HEK293 (cell line): Measurements from ENCODE around the gene PDE6B.

ENCODE experiments used
- CTCF ChIA-PET: fragments of 350-600 bp; formaldehyde crosslinking; extraction: SDS; loops from one replicate; lab custom pipeline; 2021; ENCODE audit warnings: antibody characterized with exemption; lab: Yijun Ruan, JAX
- POLR2A ChIA-PET: fragments of 300-600 bp; formaldehyde crosslinking; extraction: SDS; loops from one replicate; lab custom pipeline; 2020; ENCODE audit warnings: antibody characterized with exemption, inconsistent platforms; lab: Yijun Ruan, JAX
- H3K27ac ChIP-seq: fragments of 200-500 bp; sonication (Bioruptor generic); 2 replicates; pipeline ENCODE4 v1.5.1; 2014; ENCODE audit warnings: low read depth, low read length, control low read depth, inconsistent platforms; ENCODE audit errors: extremely low read depth
- H3K36me3 ChIP-seq, 2 experiments: fragments of 200-500 bp in 1 of 2; sonication (Bioruptor generic) in 1 of 2; 1 replicate in 1 of 2; 2 replicates in 1 of 2; pipeline ENCODE4 v1.5.1; 2014 to 2017; ENCODE audit warnings: inconsistent platforms in 2 of 2, low read length in 2 of 2; ENCODE audit not compliant: control insufficient read depth in 2 of 2, insufficient read depth in 1 of 2
- H3K4me1 ChIP-seq: fragments of 200-500 bp; sonication (Bioruptor generic); 2 replicates; pipeline ENCODE4 v1.5.1; 2014; ENCODE audit warnings: mild to moderate bottlenecking, low read length, inconsistent platforms; ENCODE audit not compliant: control insufficient read depth, insufficient read depth
- H3K4me3 ChIP-seq: 2 replicates; pipeline ENCODE4 v1.5.1; 2011; ENCODE audit warnings: low read depth, mild to moderate bottlenecking, control low read depth, low read length, moderate library complexity
- H3K9me3 ChIP-seq: fragments of 200-500 bp; sonication (Bioruptor generic); 2 replicates; pipeline ENCODE4 v1.5.1; 2014; ENCODE audit warnings: low read depth, low read length, inconsistent platforms; ENCODE audit not compliant: control insufficient read depth, insufficient read depth
- HOXA7 ChIP-seq: sonication (generic); formaldehyde crosslinking; IDR thresholded peaks from 2 replicates; pipeline ENCODE4 v1.8.1; 2022; ENCODE audit warnings: missing genetic modification reagents, borderline replicate concordance
- PRDM1 ChIP-seq: fragments of 450-650 bp; formaldehyde crosslinking; IDR thresholded peaks from 2 replicates; pipeline ENCODE4; 2016; ENCODE audit warnings: missing biosample characterization, missing genetic modification characterization
- PRDM4 ChIP-seq: fragments of 450-650 bp; formaldehyde crosslinking; IDR thresholded peaks from 2 replicates; pipeline ENCODE4 v1.5.1; 2017; ENCODE audit warnings: missing biosample characterization, missing genetic modification characterization
- TSHZ1 ChIP-seq: fragments of 450-650 bp; formaldehyde crosslinking; IDR thresholded peaks from 2 replicates; pipeline ENCODE4 v1.5.1; 2016; ENCODE audit warnings: missing biosample characterization, missing genetic modification characterization, borderline replicate concordance
- WT1 ChIP-seq: fragments of 450-650 bp; formaldehyde crosslinking; IDR thresholded peaks from 2 replicates; pipeline ENCODE4 v1.5.1; 2016; ENCODE audit warnings: missing biosample characterization, missing genetic modification characterization
- ZBTB10 ChIP-seq: fragments of 450-650 bp; formaldehyde crosslinking; IDR thresholded peaks from 2 replicates; pipeline ENCODE4 v1.5.1; 2016; ENCODE audit warnings: missing biosample characterization, missing genetic modification characterization
- ZBTB17 ChIP-seq: fragments of 450-650 bp; formaldehyde crosslinking; IDR thresholded peaks from 2 replicates; pipeline ENCODE4 v1.5.1; 2016; ENCODE audit warnings: missing biosample characterization, missing genetic modification characterization
- ZBTB7A ChIP-seq: fragments of 450-650 bp; formaldehyde crosslinking; IDR thresholded peaks from 2 replicates; pipeline ENCODE4 v1.5.1; 2016; ENCODE audit warnings: low read depth, missing biosample characterization, missing genetic modification characterization
- ZNF133 ChIP-seq: fragments of 450-650 bp; formaldehyde crosslinking; IDR thresholded peaks from 2 replicates; pipeline ENCODE4 v1.5.1; 2016; ENCODE audit warnings: missing biosample characterization, missing genetic modification characterization
- ZNF148 ChIP-seq: fragments of 450-650 bp; formaldehyde crosslinking; IDR thresholded peaks from 2 replicates; pipeline ENCODE4 v1.5.0; 2017; ENCODE audit warnings: missing biosample characterization, missing genetic modification characterization, borderline replicate concordance
- ZNF175 ChIP-seq: fragments of 450-650 bp; formaldehyde crosslinking; IDR thresholded peaks from 2 replicates; pipeline ENCODE4 v1.5.1; 2016; ENCODE audit warnings: missing biosample characterization, missing genetic modification characterization
- ZNF2 ChIP-seq: fragments of 450-650 bp; formaldehyde crosslinking; IDR thresholded peaks from 2 replicates; pipeline ENCODE4 v1.5.1; 2016; ENCODE audit warnings: missing biosample characterization, missing genetic modification characterization
- ZNF266 ChIP-seq: fragments of 450-650 bp; formaldehyde crosslinking; IDR thresholded peaks from 2 replicates; pipeline ENCODE4 v1.5.1; 2016; ENCODE audit warnings: missing biosample characterization, missing genetic modification characterization, low read depth
- ZNF473 ChIP-seq: fragments of 450-650 bp; formaldehyde crosslinking; IDR thresholded peaks from 2 replicates; pipeline ENCODE4 v1.5.1; 2017; ENCODE audit warnings: missing biosample characterization, missing genetic modification characterization
- ZNF513 ChIP-seq: fragments of 450-650 bp; IDR thresholded peaks from 2 replicates; pipeline ENCODE4 v1.5.1; 2018; ENCODE audit warnings: missing biosample characterization, missing genetic modification characterization
- ZNF529 ChIP-seq: fragments of 450-650 bp; formaldehyde crosslinking; IDR thresholded peaks from 2 replicates; pipeline ENCODE4 v1.5.1; 2017; ENCODE audit warnings: missing genetic modification characterization, missing biosample characterization; ENCODE audit not compliant: insufficient replicate concordance
- ZNF610 ChIP-seq: fragments of 450-650 bp; formaldehyde crosslinking; IDR thresholded peaks from 2 replicates; pipeline ENCODE4 v1.5.1; 2016; ENCODE audit warnings: missing biosample characterization, missing genetic modification characterization, borderline replicate concordance
- ZNF624 ChIP-seq: fragments of 450-650 bp; formaldehyde crosslinking; IDR thresholded peaks from 2 replicates; pipeline ENCODE4 v1.5.1; 2017; ENCODE audit warnings: missing biosample characterization, missing genetic modification characterization
- ZNF639 ChIP-seq: fragments of 450-650 bp; formaldehyde crosslinking; IDR thresholded peaks from 2 replicates; pipeline ENCODE4 v1.5.1; 2016; ENCODE audit warnings: missing biosample characterization, missing genetic modification characterization
- ZSCAN30 ChIP-seq: fragments of 450-650 bp; IDR thresholded peaks from 2 replicates; pipeline ENCODE4 v1.5.1; 2018; ENCODE audit warnings: missing biosample characterization, mild to moderate bottlenecking, missing genetic modification characterization, moderate library complexity

Gene PDE6B

GRCh38 chr4:620851-621261 lies 4.5 kb upstream of the PDE6B start:
- TF ChIP-seq ZNF148 (tag by site-specific recombination) (no peak), ZNF133 (tag by site-specific recombination) (no peak), ZBTB10 (tag by site-specific recombination) (no peak), ZNF529 (tag by site-specific recombination) (no peak), ZNF513 (tag by site-specific recombination) (no peak), ZNF473 (tag by site-specific recombination) (no peak), ZNF175 (tag by site-specific recombination) (no peak), PRDM1 (tag by site-specific recombination) (no peak), ZNF2 (no peak), ZNF266 (tag by site-specific recombination) (no peak), HOXA7 (no peak), ZNF639 (tag by site-specific recombination) (no peak), WT1 (no peak), TSHZ1 (tag by site-specific recombination) (no peak), ZSCAN30 (tag by site-specific recombination) (no peak), PRDM4 (no peak), ZNF610 (tag by site-specific recombination) (no peak), ZBTB7A (tag by site-specific recombination) (no peak), ZBTB17 (tag by site-specific recombination) (no peak), ZNF624 (tag by site-specific recombination) (no peak)
- no peaks in the 10 kb centered on the region for H3K9me3 ChIP-seq
- no peak overlapping the region for H3K27ac ChIP-seq
- ChIA-PET POLR2A (no interaction called here), CTCF (no interaction called here)
- no peaks in the 10 kb centered on the region for H3K36me3 ChIP-seq
- no peak overlapping the region for H3K4me3 ChIP-seq
- no peaks in the 10 kb centered on the region for H3K4me1 ChIP-seq
